ENCODE results near the gene NAPSA. TPM values are rescaled to one million over a fixed set of nuclear protein-coding genes. Genes with fewer than 3 reads are reported as not detected.
A peak's percentile ranks its signal among the peaks of the same experiment; 100 is the strongest.

NAPSA gene
- total and polyA plus RNA-seq, 9 of the 15 experiments (the other 6 are each of a cell fraction or from before 2014, with no cell fraction given) = 0.25 to 1.9 (median 0.69) TPM

- CTCF ChIA-PET (ENCODE audit: low intra/inter-chr PET ratio) = no interaction called here
- intact Hi-C loops (cut with micrococcal nuclease) = loop anchor here (5.0 kb wide), 1 partner anchor 295 kb away; no protein-coding TSS in a partner anchor
- WGBS (ENCODE audit: insufficient coverage, low coverage, missing lambda C conversion rate) = 44% methylated on average over 6 of the region's 7 CpGs
- Histone ChIP-seq H3K9me1 (ENCODE audit: control insufficient read depth, insufficient read depth, low read length) (peaks cover 5% of the 10 kb centered on the region), H3K4me2 (ENCODE audit: insufficient read depth, low read length) (peak overlapping the region; percentile 70), H3K27ac (ENCODE audit: extremely low read depth, low read depth, low read length) (peak overlapping the region; percentile 65; the same call in 2 of the 3 replicates), H3K27me3 (ENCODE audit: control insufficient read depth in 2 of 2, insufficient read depth in 2 of 2, low read length in 2 of 2) (no peaks in the 10 kb centered on the region), H4K20me1 (replicated peaks; ENCODE audit: control insufficient read depth, insufficient read depth, low read length) (no peaks in the 10 kb centered on the region), H2AFZ (ENCODE audit: low read depth, low read length) (no peak overlapping the region), H3K79me2 (ENCODE audit: control insufficient read depth, insufficient read depth, low read length) (peaks cover 28% of the 10 kb centered on the region), H3K4me3 (no peak overlapping the region), H3K9me3 (replicated peaks; ENCODE audit: control insufficient read depth, insufficient read depth, low read depth, low read length) (no peaks in the 10 kb centered on the region), H3K4me1 (replicated peaks in 1 of 2; ENCODE audit: control insufficient read depth in 2 of 2, insufficient read depth in 2 of 2, low read length in 2 of 2) (peaks cover 51 to 55% of the 10 kb centered on the region in 2 experiments), H3K9ac (ENCODE audit: insufficient read depth in 1 of 2, low read depth in 2 of 2, low read length in 2 of 2) (no peak overlapping the region; a peak in 1 of 4 replicates), H3K36me3 (ENCODE audit: control insufficient read depth, insufficient read depth, low read length) (no peaks in the 10 kb centered on the region; the same call in 2 of the 3 replicates)
- POLR2A ChIA-PET = interaction anchor here (0.6 to 3.6 kb wide), 6 partner anchors 10 to 508 kb away, joined by 3 to 29 read pairs (median 4); partner anchors contain the start of genes NR1H2 and SPIB
- ATAC-seq = no peak
- no peak for DNase-seq (ENCODE audit: extremely low read depth in 1 of 4, low spot score in 3 of 4)
- in situ Hi-C loops (cut with MboI) = no loop called here
- no peak for FAIRE-seq
- no TSS peak for BruUV-seq (replicated peaks)
- TF ChIP-seq NR2C2 (CRISPR knock-in tag; IDR thresholded peaks at IDR 0.05) (no peak), NR2C2 (tag; IDR thresholded peaks at IDR 0.05) (peak; percentile 9; the same call in 1 of the 2 replicates), ZBED1 (IDR thresholded peaks at IDR 0.05) (no peak), GTF2E2 (tag; IDR thresholded peaks at IDR 0.05) (no peak)
- TF ChIP-seq, protein P1, sequence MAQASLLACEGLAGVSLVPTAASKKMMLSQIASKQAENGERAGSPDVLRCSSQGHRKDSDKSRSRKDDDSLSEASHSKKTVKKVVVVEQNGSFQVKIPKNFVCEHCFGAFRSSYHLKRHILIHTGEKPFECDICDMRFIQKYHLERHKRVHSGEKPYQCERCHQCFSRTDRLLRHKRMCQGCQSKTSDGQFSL (CRISPR knock-in tag; IDR thresholded peaks at IDR 0.05) = no peak
- TF ChIP-seq, protein P1 (tag; IDR thresholded peaks at IDR 0.05) = peak in 1 of 2 experiments; percentile 33; a peak in 1 of 4 replicates
- TF ChIP-seq, protein P2, sequence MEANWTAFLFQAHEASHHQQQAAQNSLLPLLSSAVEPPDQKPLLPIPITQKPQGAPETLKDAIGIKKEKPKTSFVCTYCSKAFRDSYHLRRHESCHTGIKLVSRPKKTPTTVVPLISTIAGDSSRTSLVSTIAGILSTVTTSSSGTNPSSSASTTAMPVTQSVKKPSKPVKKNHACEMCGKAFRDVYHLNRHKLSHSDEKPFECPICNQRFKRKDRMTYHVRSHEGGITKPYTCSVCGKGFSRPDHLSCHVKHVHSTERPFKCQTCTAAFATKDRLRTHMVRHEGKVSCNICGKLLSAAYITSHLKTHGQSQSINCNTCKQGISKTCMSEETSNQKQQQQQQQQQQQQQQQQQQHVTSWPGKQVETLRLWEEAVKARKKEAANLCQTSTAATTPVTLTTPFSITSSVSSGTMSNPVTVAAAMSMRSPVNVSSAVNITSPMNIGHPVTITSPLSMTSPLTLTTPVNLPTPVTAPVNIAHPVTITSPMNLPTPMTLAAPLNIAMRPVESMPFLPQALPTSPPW (CRISPR knock-in tag; IDR thresholded peaks at IDR 0.05) = peak; percentile 11; the same call in 1 of the 2 replicates
Measured at GRCh38 chr19:50362030-50362412, 3.4 kb downstream of the NAPSA start.

Data from K562 (cell line).